Panc1 (cell line): ENCODE data around the gene DEPDC5.

Experiments used
- CTCF ChIP-seq: fragments of 450-650 bp; IDR thresholded peaks from 2 replicates; pipeline ENCODE4 v1.5.1; 2017; ENCODE audit warnings: mild to moderate bottlenecking
- POLR2AphosphoS5 ChIP-seq: IDR thresholded peaks from 2 replicates; pipeline ENCODE4 v1.6.1; 2012; ENCODE audit warnings: mild to moderate bottlenecking, low read depth, low read length, moderate library complexity
- REST ChIP-seq, 2 experiments: IDR thresholded peaks; 2 replicates each; pipeline ENCODE4 v1.6.1; 2011 to 2012; ENCODE audit warnings: low read depth in 2 of 2, control low read depth in 1 of 2, low read length in 1 of 2, mild to moderate bottlenecking in 1 of 2, moderate library complexity in 1 of 2; ENCODE audit not compliant: insufficient read depth in 1 of 2
- TCF7L2 ChIP-seq: IDR thresholded peaks from 2 replicates; pipeline ENCODE4 v1.6.1; 2011; ENCODE audit warnings: mild to moderate bottlenecking, low read depth, low read length, inconsistent platforms

GRCh38 chr22:31869739-31870138, 115.9 kb downstream of the DEPDC5 start:
- TF ChIP-seq CTCF: no peak
- no peak for TF ChIP-seq POLR2AphosphoS5
- no peak for TF ChIP-seq REST (IDR thresholded peaks at IDR 0.05; ENCODE audit: insufficient read depth in 1 of 2, low read depth in 2 of 2, low read length in 1 of 2)
- no peak for TF ChIP-seq TCF7L2
